NB4 (cell line): ENCODE results near the gene POU6F2.

Source experiments
- DNase-seq: peaks from one replicate; pipeline ENCODE4 v3.0.0; 2010; ENCODE audit warnings: low read depth
- H3K4me3 ChIP-seq: one replicate; pipeline ENCODE4 v1.5.1; 2011; ENCODE audit warnings: mild to moderate bottlenecking, low read depth, low read length, moderate library complexity
- CTCF ChIP-seq: IDR thresholded peaks from one replicate; pipeline ENCODE4 v1.5.1; 2012; ENCODE audit warnings: low read depth, low read length
- MYC ChIP-seq: IDR thresholded peaks from 2 replicates; pipeline ENCODE4 v1.6.1; 2011; ENCODE audit warnings: low read depth, low read length
- POLR2A ChIP-seq: IDR thresholded peaks from 2 replicates; pipeline ENCODE4 v1.6.1; 2011; ENCODE audit warnings: mild to moderate bottlenecking; ENCODE audit not compliant: insufficient read length; ENCODE audit errors: extremely low read depth
- TF ChIP-seq, protein P1 (sequence below): IDR thresholded peaks from 2 replicates; pipeline ENCODE4 v1.6.1; 2011; ENCODE audit warnings: low read depth, low read length

POU6F2 gene

DNA sequence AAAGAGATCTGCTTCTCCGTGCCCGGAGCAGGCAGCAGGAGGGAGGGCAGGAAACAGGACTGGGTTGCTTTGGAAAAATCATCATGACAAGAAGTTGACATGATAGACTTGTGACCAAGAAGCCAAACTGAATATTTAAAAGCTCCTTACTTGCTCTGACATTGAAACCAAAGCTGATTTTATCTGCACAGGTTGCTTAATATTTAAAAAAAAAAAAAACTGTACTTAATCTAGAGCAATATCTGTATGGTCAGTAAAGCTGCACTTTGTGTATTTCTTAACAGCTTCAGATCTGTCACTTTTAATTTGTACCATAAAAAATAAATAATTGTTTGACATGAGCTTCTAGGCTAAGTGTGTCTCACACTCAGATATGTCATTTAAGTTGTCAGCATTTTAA, 490.6 kb downstream of the POU6F2 start:
- H3K4me3 ChIP-seq: no peak overlapping the region
- DNase-seq: no peak
- TF ChIP-seq, protein P1, sequence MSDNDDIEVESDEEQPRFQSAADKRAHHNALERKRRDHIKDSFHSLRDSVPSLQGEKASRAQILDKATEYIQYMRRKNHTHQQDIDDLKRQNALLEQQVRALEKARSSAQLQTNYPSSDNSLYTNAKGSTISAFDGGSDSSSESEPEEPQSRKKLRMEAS: no peak
- TF ChIP-seq POLR2A (no peak), CTCF (no peak), MYC (no peak)

GRCh38 chr7:39468808-39469374, 491.2 kb downstream of the POU6F2 start:
- H3K4me3 ChIP-seq: no peak overlapping the region
- no peak for DNase-seq
- TF ChIP-seq, protein P1: no peak
- no peak for TF ChIP-seq MYC

GRCh38 chr7:39480901-39481300, 503.2 kb downstream of the POU6F2 start:
- DNase-seq: no peak
- no peak for TF ChIP-seq CTCF
- TF ChIP-seq MYC: no peak
- no peak for TF ChIP-seq POLR2A
- TF ChIP-seq, protein P1: no peak
- no peak overlapping the region for H3K4me3 ChIP-seq

GRCh38 chr7:39488467-39489393, 511.0 kb downstream of the POU6F2 start:
- no peak for DNase-seq
- H3K4me3 ChIP-seq: no peak overlapping the region
- TF ChIP-seq CTCF: no peak
- TF ChIP-seq, protein P1: no peak
- no peak for TF ChIP-seq MYC
- TF ChIP-seq POLR2A: no peak

DNA sequence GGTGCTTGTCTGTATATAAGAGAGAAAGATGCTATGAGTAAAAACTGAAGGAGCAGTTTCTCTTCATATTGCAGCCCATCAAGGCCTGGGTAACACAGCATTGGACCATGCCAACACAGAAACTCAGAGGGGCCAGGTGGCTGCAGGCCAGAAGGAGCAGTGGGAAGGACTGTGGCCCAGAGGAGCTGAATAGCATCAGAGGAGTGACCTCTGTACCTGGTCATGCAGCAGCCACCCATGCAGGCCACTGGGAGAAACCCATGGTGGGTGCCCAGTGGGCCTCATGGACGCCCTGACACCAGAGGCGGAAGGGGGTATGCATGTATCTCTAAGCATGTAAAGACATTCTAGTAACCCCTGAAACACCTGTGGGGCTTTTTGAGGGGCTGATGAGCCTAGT, 512.6 kb downstream of the POU6F2 start:
- TF ChIP-seq, protein P1: no peak
- TF ChIP-seq CTCF (no peak), POLR2A (no peak), MYC (no peak)
- no peak overlapping the region for H3K4me3 ChIP-seq
- no peak for DNase-seq

DNA sequence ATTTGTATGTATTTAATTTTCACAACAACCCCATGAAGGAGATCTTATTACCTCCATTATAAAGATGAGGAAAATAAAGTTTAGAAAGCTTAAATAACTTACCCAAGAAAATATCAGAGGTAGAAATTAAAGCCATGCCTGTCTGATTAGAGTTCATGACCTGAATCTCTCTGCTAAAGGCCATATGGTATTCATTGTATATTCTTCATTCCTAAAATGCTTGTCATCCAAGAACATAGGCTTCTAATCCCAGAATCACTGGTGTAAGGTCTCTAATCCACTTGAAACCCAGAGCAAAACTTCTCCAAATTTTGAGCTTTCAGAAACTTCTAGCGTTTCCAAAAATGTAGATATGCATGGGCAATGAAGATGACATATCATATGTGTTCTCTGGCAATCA, 516.2 kb downstream of the POU6F2 start:
- no peak overlapping the region for H3K4me3 ChIP-seq
- TF ChIP-seq CTCF (no peak), POLR2A (no peak), MYC (no peak)
- TF ChIP-seq, protein P1: no peak
- DNase-seq: no peak
